ENCODE measurements around the gene SKAP1. TPM values are rescaled to one million over a fixed set of nuclear protein-coding genes. Genes with fewer than 3 reads are reported as not detected.

SKAP1 gene
- total RNA-seq, 4 donors from 2014 or later = 1.2 to 6.4 (median 4.9) TPM; not detected in 1

DNA sequence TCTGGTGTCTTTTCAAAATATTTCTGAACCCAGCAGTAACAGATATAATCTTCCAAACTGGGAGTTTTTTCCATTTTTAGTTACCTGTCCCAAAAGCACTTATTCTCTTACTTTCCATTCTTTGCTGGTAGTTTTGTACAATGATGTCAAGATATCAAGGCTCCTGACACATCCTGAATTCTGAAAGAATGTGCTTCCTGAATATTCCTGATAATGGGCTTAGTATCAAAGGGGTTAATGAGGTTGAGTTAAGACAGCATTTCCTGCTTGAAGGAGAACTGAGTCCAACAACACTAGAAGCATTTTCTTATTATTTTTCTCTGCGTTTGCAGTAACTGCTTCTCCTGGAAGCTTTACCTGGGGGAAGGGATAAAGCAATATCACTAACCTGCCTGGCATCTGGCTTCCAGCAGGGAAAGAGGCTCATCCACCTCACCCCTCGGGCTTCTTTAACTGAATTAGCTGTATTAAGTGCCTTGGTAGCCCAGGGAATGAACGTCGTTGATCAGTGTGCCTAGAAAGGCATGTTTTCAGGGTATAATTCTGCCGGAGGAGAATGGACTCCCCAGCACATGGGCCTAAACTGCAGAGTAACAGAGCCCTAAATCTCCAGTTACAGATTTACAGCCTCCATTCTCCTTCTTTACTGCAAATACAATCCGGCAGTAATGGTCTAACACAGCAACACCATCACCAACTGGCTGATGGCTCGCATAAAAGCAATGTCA is 188.1 kb downstream of the SKAP1 start:
- 71% methylated on average over 4 to 7 of the region's 7 CpGs for WGBS, 2 donors (ENCODE audit: low coverage in 1 of 2)
- in situ Hi-C loops (cut with MboI; ENCODE audit: low pct_ligation_motif_present in 1 of 4, low pct_unique_long_range_greater_than_20kb in 1 of 4, low sequenced_read_pairs in 3 of 4) = no loop called here
- Histone ChIP-seq H3K4me3 (no peak overlapping the region), H3K4me1 (peaks cover 5 to 43% (median 15%) of the 10 kb centered on the region in 4 donors), H3K36me3 (no peaks in the 10 kb centered on the region), H3K27me3 (no peaks in the 10 kb centered on the region), H3K9me3 (no peaks in the 10 kb centered on the region), H3K27ac (no peak overlapping the region)
- TF ChIP-seq POLR2AphosphoS5 (IDR thresholded peaks at IDR 0.05) = no peak
- TF ChIP-seq CTCF (IDR thresholded peaks at IDR 0.05) = no peak
- TF ChIP-seq EP300 (IDR thresholded peaks at IDR 0.05; ENCODE audit: low read depth) = no peak
- TF ChIP-seq POLR2A (IDR thresholded peaks at IDR 0.05) = no peak
- no peak for DNase-seq
- intact Hi-C loops (cut with DNase I; ENCODE audit: low total_unique reads) = no loop called here

GRCh38 chr17:48241131-48241591 is 188.9 kb downstream of the SKAP1 start:
- in situ Hi-C loops (cut with MboI; ENCODE audit: low pct_ligation_motif_present in 1 of 4, low pct_unique_long_range_greater_than_20kb in 1 of 4, low sequenced_read_pairs in 3 of 4) = no loop called here
- Histone ChIP-seq H3K9me3 (no peaks in the 10 kb centered on the region), H3K27ac (no peak overlapping the region), H3K36me3 (no peaks in the 10 kb centered on the region), H3K4me1 (peaks cover 5 to 43% (median 15%) of the 10 kb centered on the region in 4 donors), H3K4me3 (no peak overlapping the region), H3K27me3 (no peaks in the 10 kb centered on the region)
- WGBS, 2 donors (ENCODE audit: low coverage in 1 of 2) = 61% methylated on average over 1 of the region's 1 CpG; no CpG with 5 or more reads in 1 of the 2 donors
- DNase-seq = no peak
- TF ChIP-seq CTCF (IDR thresholded peaks at IDR 0.05) (no peak), EP300 (IDR thresholded peaks at IDR 0.05; ENCODE audit: low read depth) (no peak), POLR2A (IDR thresholded peaks at IDR 0.05) (no peak), POLR2AphosphoS5 (IDR thresholded peaks at IDR 0.05) (no peak)
- intact Hi-C loops (cut with DNase I; ENCODE audit: low total_unique reads) = no loop called here

- Histone ChIP-seq H3K36me3 (no peaks in the 10 kb centered on the region), H3K27me3 (no peaks in the 10 kb centered on the region), H3K27ac (no peak overlapping the region), H3K4me1 (peaks cover 5 to 43% (median 15%) of the 10 kb centered on the region in 4 donors), H3K4me3 (no peak overlapping the region), H3K9me3 (no peaks in the 10 kb centered on the region)
- in situ Hi-C loops (cut with MboI; ENCODE audit: low pct_ligation_motif_present in 1 of 4, low pct_unique_long_range_greater_than_20kb in 1 of 4, low sequenced_read_pairs in 3 of 4) = no loop called here
- DNase-seq = no peak
- TF ChIP-seq EP300 (IDR thresholded peaks at IDR 0.05; ENCODE audit: low read depth) (no peak), POLR2A (IDR thresholded peaks at IDR 0.05) (no peak), CTCF (IDR thresholded peaks at IDR 0.05) (no peak)
- intact Hi-C loops (cut with DNase I; ENCODE audit: low total_unique reads) = no loop called here
- WGBS, 2 donors (ENCODE audit: low coverage in 1 of 2) = 54% methylated on average over 2 of the region's 2 CpGs; no CpG with 5 or more reads in 1 of the 2 donors
These were observed 189.4 kb downstream of the SKAP1 start for GRCh38 chr17:48240562-48241130.

DNA sequence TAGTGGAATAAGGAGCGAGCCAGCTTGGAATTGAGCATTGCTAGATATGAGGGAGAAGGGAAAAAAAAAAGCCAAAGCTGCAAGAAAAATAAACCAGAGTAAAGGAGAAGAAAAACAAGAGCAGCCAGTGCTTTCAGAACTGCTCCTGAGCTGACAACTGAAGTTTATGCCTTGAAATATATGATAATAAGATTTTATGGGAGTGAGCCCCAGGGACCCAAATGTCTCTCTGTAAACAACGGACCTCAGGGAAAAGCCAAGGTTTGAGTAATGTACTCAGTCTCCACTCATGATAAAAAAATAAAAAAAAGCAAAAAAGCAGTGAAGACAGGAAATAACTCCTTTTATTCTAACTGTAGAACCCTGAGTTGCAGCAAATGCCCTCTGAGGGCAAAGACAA is 189.9 kb downstream of the SKAP1 start:
- Histone ChIP-seq H3K4me3 (no peak overlapping the region), H3K27me3 (no peaks in the 10 kb centered on the region), H3K4me1 (peaks cover 5 to 42% (median 15%) of the 10 kb centered on the region in 4 donors), H3K9me3 (no peaks in the 10 kb centered on the region), H3K36me3 (no peaks in the 10 kb centered on the region), H3K27ac (no peak overlapping the region)
- 68 to 75% methylated on average over 2 of the region's 2 CpGs for WGBS, 2 donors (ENCODE audit: low coverage in 1 of 2)
- intact Hi-C loops (cut with DNase I; ENCODE audit: low total_unique reads) = no loop called here
- in situ Hi-C loops (cut with MboI; ENCODE audit: low pct_ligation_motif_present in 1 of 4, low pct_unique_long_range_greater_than_20kb in 1 of 4, low sequenced_read_pairs in 3 of 4) = no loop called here
- TF ChIP-seq POLR2A (IDR thresholded peaks at IDR 0.05) (no peak), POLR2AphosphoS5 (IDR thresholded peaks at IDR 0.05) (no peak), CTCF (IDR thresholded peaks at IDR 0.05) (no peak), EP300 (IDR thresholded peaks at IDR 0.05; ENCODE audit: low read depth) (no peak)
- DNase-seq = no peak
